Neuronal stem cell (in vitro differentiated cells): ENCODE measurements around the gene TMEM145.

ENCODE experiments used
- DNase-seq: peaks from one replicate; pipeline ENCODE4 v3.0.0-alpha.2; 2013; ENCODE audit warnings: low spot score
- H2AFZ ChIP-seq: one replicate; pipeline ENCODE4 v1.6.1; 2013; ENCODE audit warnings: mild to moderate bottlenecking, low read length, inconsistent platforms
- H2AK5ac ChIP-seq: 2 replicates; pipeline ENCODE4 v1.6.1; 2013; ENCODE audit warnings: low read depth, mild to moderate bottlenecking, inconsistent platforms, low read length, moderate library complexity, mixed read lengths
- H2BK120ac ChIP-seq: 2 replicates; pipeline ENCODE4 v1.6.1; 2013; ENCODE audit warnings: low read depth, mild to moderate bottlenecking, inconsistent platforms, low read length, moderate library complexity, mixed read lengths
- H2BK12ac ChIP-seq: one replicate; pipeline ENCODE4 v1.6.1; 2013; ENCODE audit warnings: low read length, inconsistent platforms
- H2BK15ac ChIP-seq: 2 replicates; pipeline ENCODE4 v1.6.1; 2013; ENCODE audit warnings: mild to moderate bottlenecking, low read length, inconsistent platforms, mixed read lengths
- H2BK5ac ChIP-seq: one replicate; pipeline ENCODE4 v1.6.1; 2013; ENCODE audit warnings: inconsistent platforms, mild to moderate bottlenecking, low read length, moderate library complexity
- H3K14ac ChIP-seq: one replicate; pipeline ENCODE4 v1.6.1; 2013; ENCODE audit warnings: low read length, inconsistent platforms
- H3K18ac ChIP-seq: 2 replicates; pipeline ENCODE4 v1.6.1; 2013; ENCODE audit warnings: low read length, inconsistent platforms
- H3K23ac ChIP-seq: 2 replicates; pipeline ENCODE4 v1.6.1; 2013; ENCODE audit warnings: low read depth, mild to moderate bottlenecking, mixed read lengths, low read length, inconsistent platforms; ENCODE audit not compliant: poor library complexity
- H3K27ac ChIP-seq: replicated peaks from 3 replicates; pipeline ENCODE4 v1.5.1; 2013; ENCODE audit warnings: low read length, inconsistent platforms
- H3K27me3 ChIP-seq, 3 experiments: 2 replicates each; pipeline ENCODE4 v1.6.1; 2013; ENCODE audit warnings: low read length in 3 of 3, mild to moderate bottlenecking in 2 of 3, inconsistent platforms in 1 of 3, low read depth in 1 of 3, mixed read lengths in 1 of 3, moderate library complexity in 1 of 3; ENCODE audit not compliant: control insufficient read depth in 3 of 3, insufficient read depth in 3 of 3
- H3K36me3 ChIP-seq, 2 donors: replicated peaks in 1 of 2; 2 replicates each; pipeline ENCODE4 v1.6.1; 2013; ENCODE audit warnings: low read length in 2 of 2; ENCODE audit not compliant: control insufficient read depth in 2 of 2, insufficient read depth in 2 of 2
- H3K4ac ChIP-seq: 2 replicates; pipeline ENCODE4 v1.6.1; 2013; ENCODE audit warnings: inconsistent platforms, mild to moderate bottlenecking, low read length, moderate library complexity
- H3K4me1 ChIP-seq, 2 donors: 1 replicate in 1 of 2; 2 replicates in 1 of 2; pipeline ENCODE4 v1.6.1; 2013; ENCODE audit warnings: low read length in 2 of 2, low read depth in 1 of 2; ENCODE audit not compliant: control insufficient read depth in 2 of 2, insufficient read depth in 1 of 2
- H3K4me2 ChIP-seq: one replicate; pipeline ENCODE4 v1.6.1; 2013; ENCODE audit warnings: mild to moderate bottlenecking, low read length, inconsistent platforms; ENCODE audit not compliant: insufficient read depth, poor library complexity, severe bottlenecking
- H3K4me3 ChIP-seq, 2 donors: 2 replicates each; pipeline ENCODE4 v1.5.1; 2013; ENCODE audit warnings: low read length in 2 of 2, mild to moderate bottlenecking in 2 of 2, inconsistent platforms in 1 of 2, moderate library complexity in 1 of 2
- H3K79me1 ChIP-seq: one replicate; pipeline ENCODE4 v1.6.1; 2013; ENCODE audit warnings: low read depth, mild to moderate bottlenecking, inconsistent platforms, low read length, moderate library complexity
- H3K9ac ChIP-seq: one replicate; pipeline ENCODE4 v1.6.1; 2013; ENCODE audit warnings: mild to moderate bottlenecking, low read depth, low read length, inconsistent platforms; ENCODE audit not compliant: poor library complexity
- H3K9me3 ChIP-seq, 2 donors: replicated peaks in 1 of 2; 2 replicates each; pipeline versions ENCODE3 to v1.6.1; 2013; ENCODE audit warnings: low read length in 2 of 2, mild to moderate bottlenecking in 2 of 2, inconsistent platforms in 1 of 2, low read depth in 1 of 2, mixed read lengths in 1 of 2, moderate library complexity in 1 of 2; ENCODE audit not compliant: control insufficient read depth in 2 of 2, insufficient read depth in 1 of 2
- H4K8ac ChIP-seq: one replicate; pipeline ENCODE4 v1.6.1; 2013; ENCODE audit warnings: low read depth, mild to moderate bottlenecking, inconsistent platforms, low read length, moderate library complexity
- H4K91ac ChIP-seq: one replicate; pipeline ENCODE4 v1.6.1; 2013; ENCODE audit warnings: low read length, low read depth, mild to moderate bottlenecking, inconsistent platforms; ENCODE audit not compliant: poor library complexity
- WGBS, 2 donors: extraction: QIAGEN DNeasy Blood & Tissue Kit; methylation state at CpG; one replicate each; pipeline ENCODE4 v1.1.7; 2013; ENCODE audit warnings: missing lambda C conversion rate in 2 of 2, mixed read lengths in 1 of 2; ENCODE audit not compliant: insufficient read length in 2 of 2, insufficient replicate concordance in 1 of 2; ENCODE audit errors: extremely low coverage in 2 of 2; 5-methylcytosine and 5-hydroxymethylcytosine counted together

TMEM145 gene

GRCh38 chr19:42325308-42325895 is 12.3 kb downstream of the TMEM145 start, which contains the start of gene MEGF8:
Gene MEGF8 (plus strand): TSS chr19:42325635. CDS start chr19:42326244, 609 bp downstream.
- no CpG with 5 or more reads among the region's 45 CpGs for WGBS, 2 donors
- H2BK15ac ChIP-seq = peak within 1 kb of the TSS; percentile 71
- no peaks in the 10 kb centered on the region for H3K9me3 ChIP-seq
- H4K91ac ChIP-seq = no peak within 1 kb of the TSS
- H2AFZ ChIP-seq = peak within 1 kb of the TSS; percentile 93
- peak within 1 kb of the TSS; percentile 85 for H3K9ac ChIP-seq
- no peak within 1 kb of the TSS for H2BK12ac ChIP-seq
- H3K4me3 ChIP-seq = peak within 1 kb of the TSS; percentile 88 to 95
- H3K4me1 ChIP-seq = peaks cover 3 to 9% of the 10 kb centered on the region in 2 donors
- H3K23ac ChIP-seq = peak within 1 kb of the TSS; percentile 98
- H3K36me3 ChIP-seq = no peaks in the 10 kb centered on the region
- no peak within 1 kb of the TSS for H4K8ac ChIP-seq
- H3K4ac ChIP-seq = no peak within 1 kb of the TSS
- peak; percentile 98 for DNase-seq
- no peak within 1 kb of the TSS for H3K27ac ChIP-seq
- no peak within 1 kb of the TSS for H3K14ac ChIP-seq
- H2BK120ac ChIP-seq = no peak within 1 kb of the TSS
- peak within 1 kb of the TSS; percentile 91 for H3K4me2 ChIP-seq
- H2AK5ac ChIP-seq = peak within 1 kb of the TSS; percentile 96
- peak within 1 kb of the TSS; percentile 87 for H2BK5ac ChIP-seq
- peak within 1 kb of the TSS; percentile 93 for H3K18ac ChIP-seq
- H3K79me1 ChIP-seq = peaks cover 7% of the 10 kb centered on the region
- H3K27me3 ChIP-seq = peaks cover 4 to 33% (median 14%) of the 10 kb centered on the region in 3 experiments

- Histone ChIP-seq H2BK15ac (peak overlapping the region; percentile 71), H2AK5ac (peak overlapping the region; percentile 68), H3K79me1 (peaks cover 10% of the 10 kb centered on the region), H3K4ac (no peak overlapping the region), H4K91ac (no peak overlapping the region), H3K4me2 (peak overlapping the region; percentile 91), H3K9me3 (no peaks in the 10 kb centered on the region), H3K27ac (no peak overlapping the region), H2AFZ (peak overlapping the region; percentile 93), H3K27me3 (peaks cover 4 to 31% (median 14%) of the 10 kb centered on the region in 3 experiments), H3K4me3 (peak overlapping the region; percentile 88 to 95), H2BK120ac (no peak overlapping the region), H3K9ac (peak overlapping the region; percentile 85), H3K18ac (peak overlapping the region; percentile 93), H2BK5ac (peak overlapping the region; percentile 87), H4K8ac (no peak overlapping the region), H3K36me3 (no peaks in the 10 kb centered on the region), H3K23ac (peak overlapping the region; percentile 98), H3K4me1 (peaks cover 3 to 9% of the 10 kb centered on the region in 2 donors), H2BK12ac (no peak overlapping the region), H3K14ac (no peak overlapping the region)
- no peak for DNase-seq
- WGBS, 2 donors = no CpG with 5 or more reads among the region's 37 CpGs
Measured at GRCh38 chr19:42325896-42326771, 13.0 kb downstream of the TMEM145 start.

- H3K4me1 ChIP-seq = peaks cover 3 to 9% of the 10 kb centered on the region in 2 donors
- H4K8ac ChIP-seq = no peak overlapping the region
- no peak for DNase-seq
- no peak overlapping the region for H4K91ac ChIP-seq
- peak overlapping the region in 1 of 2 donors; percentile 95 for H3K4me3 ChIP-seq
- H3K27ac ChIP-seq = no peak overlapping the region
- H2AK5ac ChIP-seq = no peak overlapping the region
- H2BK120ac ChIP-seq = no peak overlapping the region
- H2BK15ac ChIP-seq = no peak overlapping the region
- H3K4me2 ChIP-seq = no peak overlapping the region
- peaks cover 12% of the 10 kb centered on the region for H3K79me1 ChIP-seq
- H3K36me3 ChIP-seq = no peaks in the 10 kb centered on the region
- no peaks in the 10 kb centered on the region for H3K9me3 ChIP-seq
- no peak overlapping the region for H3K18ac ChIP-seq
- H2AFZ ChIP-seq = no peak overlapping the region
- no peak overlapping the region for H3K4ac ChIP-seq
- H3K9ac ChIP-seq = no peak overlapping the region
- H2BK12ac ChIP-seq = no peak overlapping the region
- H3K14ac ChIP-seq = no peak overlapping the region
- H2BK5ac ChIP-seq = no peak overlapping the region
- H3K27me3 ChIP-seq = peaks cover 4 to 28% (median 12%) of the 10 kb centered on the region in 3 experiments
- no peak overlapping the region for H3K23ac ChIP-seq
Measured at GRCh38 chr19:42326969-42327368, 13.9 kb downstream of the TMEM145 start.

GRCh38 chr19:42327381-42327780 is 14.3 kb downstream of the TMEM145 start:
- no peak overlapping the region for H2BK120ac ChIP-seq
- WGBS, 2 donors = no CpG with 5 or more reads among the region's 5 CpGs

More at GRCh38 chr19:42327381-42327780, 14.3 kb downstream of the TMEM145 start:
- H3K4me2 ChIP-seq = no peak overlapping the region
- H3K18ac ChIP-seq = no peak overlapping the region
- H3K9ac ChIP-seq = no peak overlapping the region
- peaks cover 3 to 9% of the 10 kb centered on the region in 2 donors for H3K4me1 ChIP-seq
- no peak overlapping the region for H3K14ac ChIP-seq
- H3K36me3 ChIP-seq = no peaks in the 10 kb centered on the region
- no peak overlapping the region for H2AK5ac ChIP-seq
- DNase-seq = no peak
- H2BK5ac ChIP-seq = no peak overlapping the region
- H4K8ac ChIP-seq = no peak overlapping the region
- H3K79me1 ChIP-seq = peaks cover 12% of the 10 kb centered on the region
- peaks cover 4 to 23% (median 10%) of the 10 kb centered on the region in 3 experiments for H3K27me3 ChIP-seq
- H2BK15ac ChIP-seq = no peak overlapping the region
- H3K23ac ChIP-seq = no peak overlapping the region
- H3K4ac ChIP-seq = no peak overlapping the region
- no peaks in the 10 kb centered on the region for H3K9me3 ChIP-seq
- H2BK12ac ChIP-seq = no peak overlapping the region
- H3K4me3 ChIP-seq = peak overlapping the region in 1 of 2 donors; percentile 14
- no peak overlapping the region for H2AFZ ChIP-seq
- no peak overlapping the region for H4K91ac ChIP-seq
- H3K27ac ChIP-seq = no peak overlapping the region
